Putamen (tissue), 1 donor: ENCODE data around the gene PALLD.
"Not testable (repeated sequence)": the region's sequence is repeated elsewhere in the genome, so short reads cannot be mapped to it uniquely, and the experiment has no call there.

Experiments
- DNase-seq: peaks from one replicate; pipeline ENCODE4 v3.0.0-alpha.2; 2016; ENCODE audit warnings: low spot score

PALLD gene

GRCh38 chr4:168796362-168797106 is 299.7 kb downstream of the PALLD start:
- DNase-seq, result no peak

GRCh38 chr4:168797194-168797593 is 300.3 kb downstream of the PALLD start:
- DNase-seq, result no peak

GRCh38 chr4:168797738-168798375 is 301.0 kb downstream of the PALLD start:
- no peak for DNase-seq

GRCh38 chr4:168800926-168801325 is 304.1 kb downstream of the PALLD start:
- no peak for DNase-seq

GRCh38 chr4:168802222-168802621 is 305.4 kb downstream of the PALLD start:
- DNase-seq, result no peak

- not testable (repeated sequence) for DNase-seq
These were observed 306.2 kb downstream of the PALLD start for GRCh38 chr4:168803052-168803451.

GRCh38 chr4:168803732-168804131 is 306.9 kb downstream of the PALLD start:
- no peak for DNase-seq

GRCh38 chr4:168804146-168804545 is 307.3 kb downstream of the PALLD start:
- no peak for DNase-seq

- no peak for DNase-seq
These were observed 308.5 kb downstream of the PALLD start for GRCh38 chr4:168805341-168805740.

GRCh38 chr4:168806247-168806646 is 309.4 kb downstream of the PALLD start:
- not testable (repeated sequence) for DNase-seq

GRCh38 chr4:168811207-168811606 is 314.4 kb downstream of the PALLD start:
- DNase-seq, result no peak

- no peak for DNase-seq
These were observed 315.2 kb downstream of the PALLD start for GRCh38 chr4:168811786-168812651.

GRCh38 chr4:168812806-168813205 is 316.0 kb downstream of the PALLD start:
- DNase-seq, result no peak

- no peak for DNase-seq
These were observed 317.0 kb downstream of the PALLD start for GRCh38 chr4:168813890-168814289.

- no peak for DNase-seq
These were observed 318.8 kb downstream of the PALLD start for GRCh38 chr4:168815379-168816345.

- DNase-seq, result no peak
These were observed 320.5 kb downstream of the PALLD start for GRCh38 chr4:168817370-168817769.

GRCh38 chr4:168822481-168822880 is 325.6 kb downstream of the PALLD start:
- DNase-seq, result no peak

GRCh38 chr4:168825975-168826374 is 329.1 kb downstream of the PALLD start:
- no peak for DNase-seq

- no peak for DNase-seq
These were observed 329.8 kb downstream of the PALLD start for GRCh38 chr4:168826620-168827019.

GRCh38 chr4:168830777-168831512 is 334.1 kb downstream of the PALLD start:
- no peak for DNase-seq

- no peak for DNase-seq
These were observed 334.7 kb downstream of the PALLD start for GRCh38 chr4:168831585-168831918.
